A549 (cell line): ENCODE data around the gene SLC9C2.

Source experiments
- CTCF ChIP-seq: fragments of >200 bp; sonication (Bioruptor Twin); formaldehyde crosslinking; IDR thresholded peaks from 3 replicates; pipeline ENCODE4 v1.5.1; 2016
- EHF ChIP-seq: fragments of 250-450 bp; sonication (Bioruptor Pico); IDR thresholded peaks from 2 replicates; pipeline ENCODE4 v1.5.0; 2020; ENCODE audit warnings: mild to moderate bottlenecking
- EP300 ChIP-seq, 2 experiments: fragments of >200 bp; sonication (Bioruptor Twin); formaldehyde crosslinking; IDR thresholded peaks; 2 replicates in 1 of 2; 3 replicates in 1 of 2; pipeline ENCODE4 v1.6.1; 2016 to 2017
- FOXS1 ChIP-seq: fragments of 250-450 bp; sonication (Bioruptor Pico); IDR thresholded peaks from 2 replicates; pipeline ENCODE4 v1.5.0; 2020; ENCODE audit warnings: mild to moderate bottlenecking, moderate library complexity
- JUN ChIP-seq, 2 experiments: fragments of >200 bp; sonication (Bioruptor Twin); formaldehyde crosslinking; IDR thresholded peaks; 2 replicates in 1 of 2; 3 replicates in 1 of 2; pipeline ENCODE4 v1.6.1; 2016 to 2017
- JUNB ChIP-seq: fragments of >200 bp; sonication (Bioruptor Twin); formaldehyde crosslinking; IDR thresholded peaks from 2 replicates; pipeline ENCODE4 v1.6.1; 2016
- MAFK ChIP-seq: fragments of 450-650 bp; IDR thresholded peaks from 2 replicates; pipeline ENCODE4 v1.6.1; 2014; ENCODE audit not compliant: partially characterized antibody
- MAX ChIP-seq: IDR thresholded peaks from 2 replicates; pipeline ENCODE4 v1.6.1; 2012
- POLR2A ChIP-seq: IDR thresholded peaks from 2 replicates; pipeline ENCODE4 v1.6.1; 2012; ENCODE audit warnings: mild to moderate bottlenecking, low read length
- POLR2AphosphoS2 ChIP-seq: conservative IDR thresholded peaks from 2 replicates; pipeline ENCODE4 v1.6.1; 2012; ENCODE audit warnings: low read length, improper control_type of control experiment, inconsistent platforms
- RFX5 ChIP-seq: fragments of 450-650 bp; IDR thresholded peaks from 2 replicates; pipeline ENCODE4 v1.7.1; 2014; ENCODE audit warnings: antibody characterized with exemption, mild to moderate bottlenecking, moderate library complexity
- SMC3 ChIP-seq: fragments of >200 bp; sonication (Bioruptor Twin); formaldehyde crosslinking; IDR thresholded peaks from 3 replicates; pipeline ENCODE4 v1.6.1; 2018; ENCODE audit warnings: inconsistent platforms
- USF2 ChIP-seq: fragments of 450-650 bp; IDR thresholded peaks from 2 replicates; pipeline ENCODE4 v1.6.1; 2014; ENCODE audit warnings: antibody characterized with exemption

GRCh38 chr1:173596097-173596825 lies 6.6 kb downstream of the SLC9C2 start:
- TF ChIP-seq POLR2AphosphoS2, result no peak
- no peak for TF ChIP-seq CTCF
- TF ChIP-seq MAX, result no peak
- no peak for TF ChIP-seq EP300 (IDR thresholded peaks at IDR 0.05)
- TF ChIP-seq MAFK, result no peak
- no peak for TF ChIP-seq RFX5
- no peak for TF ChIP-seq FOXS1 (CRISPR knock-in tag)
- TF ChIP-seq SMC3, result no peak
- no peak for TF ChIP-seq JUNB
- no peak for TF ChIP-seq USF2
- TF ChIP-seq JUN (IDR thresholded peaks at IDR 0.05), result no peak
- no peak for TF ChIP-seq EHF
- TF ChIP-seq POLR2A, result no peak
